ENCODE data around the gene COTL1. TPM values are rescaled to one million over a fixed set of nuclear protein-coding genes. Genes with fewer than 3 reads are reported as not detected.

The COTL1 gene
- total RNA-seq, 2 experiments from 2014 or later: 125 to 232 TPM

DNA sequence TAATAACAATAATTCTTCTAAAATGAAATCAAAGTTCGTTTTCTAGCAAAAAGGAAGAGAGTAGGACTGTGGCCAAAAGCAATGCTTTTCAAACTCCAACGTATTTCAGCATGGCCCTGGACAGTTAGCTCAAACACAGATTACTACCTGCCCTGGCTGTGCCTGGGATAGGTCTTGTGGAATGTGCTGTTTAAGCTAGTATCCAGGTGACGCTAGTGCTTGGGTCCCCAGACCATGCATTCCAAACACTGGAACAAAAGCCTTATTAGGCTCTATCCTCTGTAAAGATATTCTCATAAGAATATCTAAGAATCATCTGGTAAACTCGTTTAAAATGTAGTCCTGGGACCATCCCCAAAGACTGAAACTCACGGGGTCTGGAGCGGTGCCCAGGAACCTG, 60.8 kb downstream of the COTL1 start:
- BruUV-seq (replicated peaks): no TSS peak
- ChIA-PET CTCF (ENCODE audit: unreplicated experiment) (no interaction called here), POLR2A (no interaction called here)
- H3K4me3 ChIP-seq (ENCODE audit: low read depth, low read length, poor library complexity, severe bottlenecking): no peak overlapping the region
- DNase-seq (ENCODE audit: low spot score): no peak
- no peaks in the 10 kb centered on the region for H3K9me3 ChIP-seq (ENCODE audit: low read length)
- no peaks in the 10 kb centered on the region for H4K20me1 ChIP-seq (ENCODE audit: insufficient read depth, low read length)
- no peak overlapping the region for H2AFZ ChIP-seq (ENCODE audit: low read length)
- no peaks in the 10 kb centered on the region for H3K79me2 ChIP-seq (ENCODE audit: insufficient read depth, low read depth, low read length)
- H3K4me1 ChIP-seq (ENCODE audit: insufficient read depth, low read length, poor library complexity, severe bottlenecking): peaks cover 12% of the 10 kb centered on the region
- H3K9me2 ChIP-seq (ENCODE audit: insufficient read depth, low read length): no peaks in the 10 kb centered on the region
- no peak overlapping the region for H3K4me2 ChIP-seq (ENCODE audit: low read length)
- no peak overlapping the region for H3K27ac ChIP-seq (ENCODE audit: low read depth, low read length, poor library complexity, severe bottlenecking)
- no peak for TF ChIP-seq EZH2phosphoT487 (IDR thresholded peaks at IDR 0.05; ENCODE audit: borderline replicate concordance, low read depth, low read length)
- TF ChIP-seq, protein P1, sequence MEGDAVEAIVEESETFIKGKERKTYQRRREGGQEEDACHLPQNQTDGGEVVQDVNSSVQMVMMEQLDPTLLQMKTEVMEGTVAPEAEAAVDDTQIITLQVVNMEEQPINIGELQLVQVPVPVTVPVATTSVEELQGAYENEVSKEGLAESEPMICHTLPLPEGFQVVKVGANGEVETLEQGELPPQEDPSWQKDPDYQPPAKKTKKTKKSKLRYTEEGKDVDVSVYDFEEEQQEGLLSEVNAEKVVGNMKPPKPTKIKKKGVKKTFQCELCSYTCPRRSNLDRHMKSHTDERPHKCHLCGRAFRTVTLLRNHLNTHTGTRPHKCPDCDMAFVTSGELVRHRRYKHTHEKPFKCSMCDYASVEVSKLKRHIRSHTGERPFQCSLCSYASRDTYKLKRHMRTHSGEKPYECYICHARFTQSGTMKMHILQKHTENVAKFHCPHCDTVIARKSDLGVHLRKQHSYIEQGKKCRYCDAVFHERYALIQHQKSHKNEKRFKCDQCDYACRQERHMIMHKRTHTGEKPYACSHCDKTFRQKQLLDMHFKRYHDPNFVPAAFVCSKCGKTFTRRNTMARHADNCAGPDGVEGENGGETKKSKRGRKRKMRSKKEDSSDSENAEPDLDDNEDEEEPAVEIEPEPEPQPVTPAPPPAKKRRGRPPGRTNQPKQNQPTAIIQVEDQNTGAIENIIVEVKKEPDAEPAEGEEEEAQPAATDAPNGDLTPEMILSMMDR (conservative IDR thresholded peaks at IDR 0.05; ENCODE audit: low read length): no peak
- intact Hi-C loops (cut with micrococcal nuclease; ENCODE audit: unreplicated experiment): no loop called here
- H3K36me3 ChIP-seq (ENCODE audit: insufficient read depth, low read length): peaks cover 11% of the 10 kb centered on the region; the same call in 1 of the 2 replicates

DNA sequence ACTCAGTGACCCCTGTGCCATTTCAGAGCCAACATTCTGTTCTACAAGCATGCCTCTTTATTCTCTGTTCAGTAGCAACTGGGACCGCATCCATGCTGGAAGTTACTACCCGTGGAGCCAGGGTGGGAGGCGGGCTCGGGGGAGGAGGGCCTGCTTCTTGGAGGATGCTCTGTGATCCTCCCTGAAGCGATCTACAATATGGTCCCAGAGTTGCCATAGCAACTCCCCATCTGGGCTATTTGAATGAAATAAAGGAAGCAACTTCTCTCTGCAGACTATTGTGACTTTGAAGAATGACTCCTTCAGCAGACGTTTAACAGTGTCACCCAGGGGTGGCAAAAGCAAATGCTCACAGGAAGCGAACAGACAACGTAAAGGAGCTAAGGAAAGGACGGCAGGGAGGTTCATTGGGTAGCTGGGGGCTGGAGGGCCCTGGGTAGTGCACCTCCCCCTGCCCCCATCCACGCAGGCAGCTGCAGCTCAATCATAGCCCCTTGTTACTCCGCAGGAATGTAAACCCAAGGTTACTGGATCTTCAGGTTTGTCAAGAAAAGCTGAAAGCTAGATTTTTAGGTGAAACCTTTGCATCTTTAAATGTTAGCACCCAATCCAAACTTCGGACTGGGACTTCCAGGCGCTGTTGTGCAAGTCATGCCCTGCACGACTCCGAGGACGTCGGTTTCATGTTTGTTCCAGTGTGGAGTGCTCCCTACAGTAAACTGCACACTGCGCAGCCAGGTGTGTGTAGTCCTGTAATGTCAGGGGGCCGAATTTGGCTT, 62.3 kb downstream of the COTL1 start:
- H3K4me1 ChIP-seq (ENCODE audit: insufficient read depth, low read length, poor library complexity, severe bottlenecking): peaks cover 17% of the 10 kb centered on the region
- no peaks in the 10 kb centered on the region for H3K79me2 ChIP-seq (ENCODE audit: insufficient read depth, low read depth, low read length)
- DNase-seq (ENCODE audit: low spot score): peak; percentile 46
- H4K20me1 ChIP-seq (ENCODE audit: insufficient read depth, low read length): no peaks in the 10 kb centered on the region
- TF ChIP-seq, protein P1 (conservative IDR thresholded peaks at IDR 0.05; ENCODE audit: low read length): no peak
- TF ChIP-seq EZH2phosphoT487 (IDR thresholded peaks at IDR 0.05; ENCODE audit: borderline replicate concordance, low read depth, low read length): no peak
- ChIA-PET POLR2A (interaction anchor here (0.5 to 0.8 kb wide), 2 partner anchors 11 to 135 kb away, joined by 3 read pairs; no protein-coding TSS in a partner anchor), CTCF (ENCODE audit: unreplicated experiment) (interaction anchor here (0.8 kb wide), 1 partner anchor 46 kb away, joined by 3 read pairs; no protein-coding TSS in a partner anchor)
- BruUV-seq (replicated peaks): no TSS peak
- no peaks in the 10 kb centered on the region for H3K36me3 ChIP-seq (ENCODE audit: insufficient read depth, low read length)
- H3K4me3 ChIP-seq (ENCODE audit: low read depth, low read length, poor library complexity, severe bottlenecking): no peak overlapping the region
- intact Hi-C loops (cut with micrococcal nuclease; ENCODE audit: unreplicated experiment): no loop called here
- H2AFZ ChIP-seq (ENCODE audit: low read length): no peak overlapping the region
- no peak overlapping the region for H3K4me2 ChIP-seq (ENCODE audit: low read length)
- no peaks in the 10 kb centered on the region for H3K9me2 ChIP-seq (ENCODE audit: insufficient read depth, low read length)
- H3K9me3 ChIP-seq (ENCODE audit: low read length): no peaks in the 10 kb centered on the region
- H3K27ac ChIP-seq (ENCODE audit: low read depth, low read length, poor library complexity, severe bottlenecking): no peak overlapping the region

All from OCI-LY7 (cell line).